ENCODE measurements around the gene VNN1.

VNN1 gene, protein sequence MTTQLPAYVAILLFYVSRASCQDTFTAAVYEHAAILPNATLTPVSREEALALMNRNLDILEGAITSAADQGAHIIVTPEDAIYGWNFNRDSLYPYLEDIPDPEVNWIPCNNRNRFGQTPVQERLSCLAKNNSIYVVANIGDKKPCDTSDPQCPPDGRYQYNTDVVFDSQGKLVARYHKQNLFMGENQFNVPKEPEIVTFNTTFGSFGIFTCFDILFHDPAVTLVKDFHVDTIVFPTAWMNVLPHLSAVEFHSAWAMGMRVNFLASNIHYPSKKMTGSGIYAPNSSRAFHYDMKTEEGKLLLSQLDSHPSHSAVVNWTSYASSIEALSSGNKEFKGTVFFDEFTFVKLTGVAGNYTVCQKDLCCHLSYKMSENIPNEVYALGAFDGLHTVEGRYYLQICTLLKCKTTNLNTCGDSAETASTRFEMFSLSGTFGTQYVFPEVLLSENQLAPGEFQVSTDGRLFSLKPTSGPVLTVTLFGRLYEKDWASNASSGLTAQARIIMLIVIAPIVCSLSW

GRCh38 chr6:132713352-132714134 is at the start of gene VNN1:
Gene VNN1 (minus strand): TSS chr6:132714055. CDS start chr6:132714035, 20 bp downstream.
- H3K27ac ChIP-seq, result no peak within 1 kb of the TSS
- CTCF ChIA-PET, result interaction anchor here (0.6 kb wide), 1 partner anchor 423 kb away, joined by 5 read pairs; no protein-coding TSS in a partner anchor
- POLR2A ChIA-PET (ENCODE audit: low non-redundant PET), result no interaction called here
- TF ChIP-seq CTCF (conservative IDR thresholded peaks at IDR 0.05; ENCODE audit: low read depth), result no peak
- DNase-seq (ENCODE audit: low spot score), result no peak

DNA sequence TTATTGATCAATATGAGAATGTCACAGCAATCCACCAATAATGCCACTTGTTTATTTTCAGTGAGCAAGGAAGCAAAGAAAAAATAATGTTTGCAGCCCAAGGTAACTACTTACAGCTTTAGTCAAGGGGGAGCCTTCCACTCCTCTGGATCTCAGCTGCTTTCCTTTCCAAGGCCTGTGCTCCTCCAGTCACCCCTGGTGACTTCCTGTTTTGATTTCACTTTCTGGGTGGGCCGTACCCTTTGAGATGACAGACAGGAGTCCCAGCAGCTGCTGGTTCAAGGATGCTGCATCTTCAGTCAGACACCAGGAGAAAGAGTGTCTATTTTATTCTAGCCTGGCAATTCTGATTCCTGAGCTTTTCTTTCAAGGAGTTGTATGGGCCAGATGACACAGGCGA is 49.4 kb upstream of the VNN1 start:
- no peak for DNase-seq (ENCODE audit: low spot score)
- ChIA-PET CTCF (interaction anchor here (0.5 kb wide), 1 partner anchor 239 kb away, joined by 3 read pairs; no protein-coding TSS in a partner anchor), POLR2A (ENCODE audit: low non-redundant PET) (no interaction called here)
- no peak overlapping the region for H3K27ac ChIP-seq
- no peak for TF ChIP-seq CTCF (conservative IDR thresholded peaks at IDR 0.05; ENCODE audit: low read depth)

GRCh38 chr6:132760256-132760655 is 46.4 kb upstream of the VNN1 start:
- TF ChIP-seq CTCF (conservative IDR thresholded peaks at IDR 0.05; ENCODE audit: low read depth), result no peak
- H3K27ac ChIP-seq, result no peak overlapping the region
- ChIA-PET CTCF (interaction anchor here (1.2 kb wide), 1 partner anchor 480 kb away, joined by 3 read pairs; no protein-coding TSS in a partner anchor), POLR2A (ENCODE audit: low non-redundant PET) (no interaction called here)
- no peak for DNase-seq (ENCODE audit: low spot score)

GRCh38 chr6:132758689-132759088 is 44.8 kb upstream of the VNN1 start:
- H3K27ac ChIP-seq, result no peak overlapping the region
- DNase-seq (ENCODE audit: low spot score), result no peak
- ChIA-PET CTCF (no interaction called here), POLR2A (ENCODE audit: low non-redundant PET) (no interaction called here)
- TF ChIP-seq CTCF (conservative IDR thresholded peaks at IDR 0.05; ENCODE audit: low read depth), result no peak

GRCh38 chr6:132752255-132752654 is 38.4 kb upstream of the VNN1 start:
- no peak overlapping the region for H3K27ac ChIP-seq
- DNase-seq (ENCODE audit: low spot score), result no peak
- TF ChIP-seq CTCF (conservative IDR thresholded peaks at IDR 0.05; ENCODE audit: low read depth), result no peak
- POLR2A ChIA-PET (ENCODE audit: low non-redundant PET), result no interaction called here
- CTCF ChIA-PET, result no interaction called here

DNA sequence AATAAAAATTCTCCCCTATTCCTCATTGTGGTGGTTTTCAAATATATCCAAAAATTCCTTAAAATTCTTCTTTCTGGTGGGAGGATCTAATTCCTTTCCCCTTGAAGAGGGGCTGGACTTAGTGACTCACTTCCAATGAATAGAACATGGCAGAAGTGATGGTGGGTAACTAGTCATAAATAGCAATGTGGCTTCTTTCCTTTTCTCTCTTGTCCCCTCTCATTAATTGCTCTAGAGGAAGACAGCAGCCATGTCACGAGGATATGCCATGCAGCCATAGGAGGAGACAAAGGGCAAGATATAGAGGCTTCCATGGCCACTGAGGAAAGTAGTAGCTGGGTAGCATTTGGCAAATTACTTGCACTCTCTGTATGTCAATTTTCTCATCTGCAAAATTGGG is 38.0 kb upstream of the VNN1 start:
- CTCF ChIA-PET, result no interaction called here
- TF ChIP-seq CTCF (conservative IDR thresholded peaks at IDR 0.05; ENCODE audit: low read depth), result no peak
- H3K27ac ChIP-seq, result no peak overlapping the region
- POLR2A ChIA-PET (ENCODE audit: low non-redundant PET), result no interaction called here
- DNase-seq (ENCODE audit: low spot score), result no peak

All from RWPE1 (cell line).